Activated T-cell treated with anti-CD3 and anti-CD28 coated beads, Interleukin-2, amount 50 U/mL, for 4 hours (primary cell): ENCODE data around the gene SAP30L. TPM values are rescaled to one million over a fixed set of nuclear protein-coding genes. Genes with fewer than 3 reads are reported as not detected.

Experiments used
- ATAC-seq, 2 donors: fragments of 200-7000 bp; cut with Tn5 transposase; one replicate each; pipeline ENCODE4 v1.10.0; 2021
- DNase-seq: peaks from one replicate; pipeline ENCODE4 v3.0.0-alpha.2; 2020
- H3K27me3 Mint-ChIP-seq: one replicate; pipeline ENCODE4 v1.8.0; 2021; ENCODE audit warnings: low read depth, mixed read lengths
- H3K36me3 Mint-ChIP-seq: one replicate; pipeline ENCODE4 v1.8.0; 2022; ENCODE audit warnings: mixed read lengths; ENCODE audit not compliant: insufficient read depth
- H3K4me1 Mint-ChIP-seq: one replicate; pipeline ENCODE4 v1.8.0; 2021; ENCODE audit warnings: low read depth, mixed read lengths
- H3K4me3 Mint-ChIP-seq: one replicate; pipeline ENCODE4 v1.8.0; 2021; ENCODE audit warnings: mild to moderate bottlenecking, moderate library complexity, mixed read lengths
- H3K9me3 Mint-ChIP-seq: one replicate; pipeline ENCODE4 v1.8.0; 2021; ENCODE audit warnings: mixed read lengths
- total RNA-seq, 3 donors: library from RNA; stranded (reverse); gene quantifications; one replicate each; pipeline ENCODE4 v1.2.1, GENCODE V29; 2021

The SAP30L gene
- total RNA-seq, 3 donors from 2014 or later = 22.5 to 27.0 (median 24.0) TPM

- H3K4me1 Mint-ChIP-seq = peaks cover 8% of the 10 kb centered on the region
- no peak for DNase-seq
- H3K27me3 Mint-ChIP-seq = no peaks in the 10 kb centered on the region
- H3K4me3 Mint-ChIP-seq = no peak overlapping the region
- ATAC-seq = no peak
- peaks cover 20% of the 10 kb centered on the region for H3K36me3 Mint-ChIP-seq
- no peaks in the 10 kb centered on the region for H3K9me3 Mint-ChIP-seq
Measured at GRCh38 chr5:154409230-154409840, 36.5 kb upstream of the SAP30L start.

GRCh38 chr5:154410008-154410407 lies 35.8 kb upstream of the SAP30L start:
- H3K9me3 Mint-ChIP-seq = no peaks in the 10 kb centered on the region
- H3K36me3 Mint-ChIP-seq = peaks cover 21% of the 10 kb centered on the region
- DNase-seq = no peak
- H3K4me3 Mint-ChIP-seq = no peak overlapping the region
- peaks cover 6% of the 10 kb centered on the region for H3K4me1 Mint-ChIP-seq
- no peak for ATAC-seq
- no peaks in the 10 kb centered on the region for H3K27me3 Mint-ChIP-seq

GRCh38 chr5:154410786-154411185 lies 35.0 kb upstream of the SAP30L start:
- no peaks in the 10 kb centered on the region for H3K9me3 Mint-ChIP-seq

GRCh38 chr5:154411338-154411737 lies 34.5 kb upstream of the SAP30L start:
- DNase-seq = no peak
- H3K36me3 Mint-ChIP-seq = peaks cover 21% of the 10 kb centered on the region
- no peak for ATAC-seq
- no peaks in the 10 kb centered on the region for H3K9me3 Mint-ChIP-seq
- no peak overlapping the region for H3K4me3 Mint-ChIP-seq
- H3K27me3 Mint-ChIP-seq = no peaks in the 10 kb centered on the region
- H3K4me1 Mint-ChIP-seq = no peaks in the 10 kb centered on the region

More at GRCh38 chr5:154410786-154411185, 35.0 kb upstream of the SAP30L start:
- Mint-ChIP-seq H3K36me3 (peaks cover 21% of the 10 kb centered on the region), H3K4me3 (no peak overlapping the region), H3K27me3 (no peaks in the 10 kb centered on the region), H3K4me1 (no peaks in the 10 kb centered on the region)
- DNase-seq (no peak), ATAC-seq (no peak)

- no peaks in the 10 kb centered on the region for H3K4me1 Mint-ChIP-seq
- peaks cover 18% of the 10 kb centered on the region for H3K36me3 Mint-ChIP-seq
- H3K9me3 Mint-ChIP-seq = no peaks in the 10 kb centered on the region
Measured at GRCh38 chr5:154412316-154412715, 33.5 kb upstream of the SAP30L start.

GRCh38 chr5:154412925-154413324 lies 32.9 kb upstream of the SAP30L start:
- no peaks in the 10 kb centered on the region for H3K9me3 Mint-ChIP-seq
- peaks cover 18% of the 10 kb centered on the region for H3K36me3 Mint-ChIP-seq
- no peak for DNase-seq
- no peaks in the 10 kb centered on the region for H3K27me3 Mint-ChIP-seq
- no peak for ATAC-seq
- no peaks in the 10 kb centered on the region for H3K4me1 Mint-ChIP-seq
- no peak overlapping the region for H3K4me3 Mint-ChIP-seq

More at GRCh38 chr5:154412316-154412715, 33.5 kb upstream of the SAP30L start:
- DNase-seq (no peak), ATAC-seq (no peak)
- Mint-ChIP-seq H3K27me3 (no peaks in the 10 kb centered on the region), H3K4me3 (no peak overlapping the region)

- DNase-seq (no peak), ATAC-seq (no peak)
- no peaks in the 10 kb centered on the region for H3K4me1 Mint-ChIP-seq
- no peak overlapping the region for H3K4me3 Mint-ChIP-seq
- H3K9me3 Mint-ChIP-seq = no peaks in the 10 kb centered on the region
- no peaks in the 10 kb centered on the region for H3K27me3 Mint-ChIP-seq
- H3K36me3 Mint-ChIP-seq = peaks cover 25% of the 10 kb centered on the region
Measured at GRCh38 chr5:154415114-154415513, 30.7 kb upstream of the SAP30L start.

GRCh38 chr5:154418344-154418820 lies 27.4 kb upstream of the SAP30L start:
- no peak for DNase-seq
- Mint-ChIP-seq H3K9me3 (peaks cover 5% of the 10 kb centered on the region), H3K27me3 (no peaks in the 10 kb centered on the region), H3K4me3 (no peak overlapping the region), H3K36me3 (peaks cover 29% of the 10 kb centered on the region), H3K4me1 (no peaks in the 10 kb centered on the region)
- no peak for ATAC-seq

GRCh38 chr5:154419236-154419635 lies 26.6 kb upstream of the SAP30L start:
- Mint-ChIP-seq H3K9me3 (peaks cover 10% of the 10 kb centered on the region), H3K4me1 (peaks cover 4% of the 10 kb centered on the region), H3K4me3 (no peak overlapping the region), H3K27me3 (no peaks in the 10 kb centered on the region), H3K36me3 (peaks cover 29% of the 10 kb centered on the region)
- ATAC-seq (no peak), DNase-seq (no peak)

- peaks cover 4% of the 10 kb centered on the region for H3K4me1 Mint-ChIP-seq
- no peaks in the 10 kb centered on the region for H3K27me3 Mint-ChIP-seq
- H3K4me3 Mint-ChIP-seq = no peak overlapping the region
- H3K9me3 Mint-ChIP-seq = peaks cover 10% of the 10 kb centered on the region
- DNase-seq (no peak), ATAC-seq (peak in 1 of 2 donors; percentile 61)
- peaks cover 26% of the 10 kb centered on the region for H3K36me3 Mint-ChIP-seq
Measured at GRCh38 chr5:154421868-154422267, 23.9 kb upstream of the SAP30L start.

GRCh38 chr5:154422298-154422697 lies 23.5 kb upstream of the SAP30L start:
- DNase-seq = no peak
- Mint-ChIP-seq H3K9me3 (peaks cover 10% of the 10 kb centered on the region), H3K36me3 (peaks cover 29% of the 10 kb centered on the region), H3K27me3 (no peaks in the 10 kb centered on the region), H3K4me1 (peaks cover 4% of the 10 kb centered on the region), H3K4me3 (no peak overlapping the region)
- ATAC-seq = no peak

- DNase-seq (no peak), ATAC-seq (no peak)
- H3K4me1 Mint-ChIP-seq = peaks cover 4% of the 10 kb centered on the region
- H3K9me3 Mint-ChIP-seq = peaks cover 7% of the 10 kb centered on the region
- peaks cover 14% of the 10 kb centered on the region for H3K36me3 Mint-ChIP-seq
- no peaks in the 10 kb centered on the region for H3K27me3 Mint-ChIP-seq
- H3K4me3 Mint-ChIP-seq = no peak overlapping the region
Measured at GRCh38 chr5:154428208-154428607, 17.6 kb upstream of the SAP30L start.

- DNase-seq (no peak), ATAC-seq (no peak)
- Mint-ChIP-seq H3K27me3 (no peaks in the 10 kb centered on the region), H3K36me3 (peaks cover 14% of the 10 kb centered on the region), H3K9me3 (no peaks in the 10 kb centered on the region), H3K4me3 (no peak overlapping the region), H3K4me1 (no peaks in the 10 kb centered on the region)
Measured at GRCh38 chr5:154429341-154429740, 16.5 kb upstream of the SAP30L start.

GRCh38 chr5:154430466-154430865 lies 15.3 kb upstream of the SAP30L start:
- H3K9me3 Mint-ChIP-seq = no peaks in the 10 kb centered on the region
- no peaks in the 10 kb centered on the region for H3K27me3 Mint-ChIP-seq
- no peaks in the 10 kb centered on the region for H3K4me1 Mint-ChIP-seq
- H3K4me3 Mint-ChIP-seq = no peak overlapping the region
- ATAC-seq (no peak), DNase-seq (no peak)
- H3K36me3 Mint-ChIP-seq = peaks cover 16% of the 10 kb centered on the region

GRCh38 chr5:154430961-154431630 lies 14.7 kb upstream of the SAP30L start:
- ATAC-seq (no peak), DNase-seq (no peak)
- Mint-ChIP-seq H3K4me1 (no peaks in the 10 kb centered on the region), H3K27me3 (no peaks in the 10 kb centered on the region), H3K4me3 (no peak overlapping the region), H3K9me3 (no peaks in the 10 kb centered on the region), H3K36me3 (peaks cover 21% of the 10 kb centered on the region)
